HG02642 (cell line): Measurements from ENCODE around the gene MAPKAPK3.
"Not testable (repeated sequence)": the region's sequence is repeated elsewhere in the genome, so short reads cannot be mapped to it uniquely, and the experiment has no call there.

Experiments
- ATAC-seq: cut with Tn5 transposase; IDR thresholded peaks from one replicate; pipeline ENCODE4 v1.9.1; 2021; ENCODE audit warnings: mild to moderate bottlenecking; ENCODE audit not compliant: unreplicated experiment, poor library complexity

The MAPKAPK3 gene

DNA sequence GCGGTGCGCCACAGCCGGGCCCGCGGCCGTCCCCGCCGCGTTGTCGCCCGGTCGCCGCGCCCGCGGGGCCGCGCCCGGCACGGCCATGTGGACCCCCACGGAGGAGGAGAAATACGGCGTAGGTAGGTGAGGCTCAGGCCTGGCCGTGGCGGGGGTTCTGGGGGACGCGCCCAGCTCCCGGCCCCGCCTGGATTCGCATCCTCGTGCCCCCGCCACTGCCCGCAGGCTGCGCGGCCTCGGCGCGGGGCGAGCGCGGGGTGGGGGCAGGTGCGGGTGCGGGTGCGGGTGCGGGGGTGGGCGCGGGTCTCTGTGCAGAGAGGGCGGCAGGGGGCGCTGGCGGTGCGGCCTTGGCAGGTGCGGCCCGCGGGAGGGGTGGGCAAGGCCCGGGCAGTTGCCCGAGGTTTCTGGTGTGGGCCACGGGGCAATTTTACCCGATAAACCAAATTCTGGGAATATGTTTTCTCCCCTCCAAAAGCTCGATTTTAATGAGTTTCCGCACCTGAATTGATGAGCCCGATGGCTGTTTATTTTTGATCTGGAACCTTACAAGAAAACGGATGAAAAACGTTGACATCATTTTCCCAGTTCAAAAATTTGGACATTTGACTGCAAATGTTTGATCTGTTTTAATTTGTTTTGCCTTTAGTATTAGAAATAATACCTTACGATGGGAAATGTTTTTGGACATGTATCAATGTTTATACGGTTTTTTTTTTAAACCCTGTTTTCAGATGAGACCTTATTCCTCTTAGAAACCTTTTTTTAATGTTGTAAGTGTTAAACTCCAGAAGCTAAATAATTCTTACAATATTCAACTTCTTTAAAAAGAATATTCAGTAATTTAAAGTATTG is 58.5 kb downstream of the MAPKAPK3 start:
- ATAC-seq: peak; percentile 31

GRCh38 chr3:50676031-50676705 is 59.2 kb downstream of the MAPKAPK3 start:
- no peak for ATAC-seq

DNA sequence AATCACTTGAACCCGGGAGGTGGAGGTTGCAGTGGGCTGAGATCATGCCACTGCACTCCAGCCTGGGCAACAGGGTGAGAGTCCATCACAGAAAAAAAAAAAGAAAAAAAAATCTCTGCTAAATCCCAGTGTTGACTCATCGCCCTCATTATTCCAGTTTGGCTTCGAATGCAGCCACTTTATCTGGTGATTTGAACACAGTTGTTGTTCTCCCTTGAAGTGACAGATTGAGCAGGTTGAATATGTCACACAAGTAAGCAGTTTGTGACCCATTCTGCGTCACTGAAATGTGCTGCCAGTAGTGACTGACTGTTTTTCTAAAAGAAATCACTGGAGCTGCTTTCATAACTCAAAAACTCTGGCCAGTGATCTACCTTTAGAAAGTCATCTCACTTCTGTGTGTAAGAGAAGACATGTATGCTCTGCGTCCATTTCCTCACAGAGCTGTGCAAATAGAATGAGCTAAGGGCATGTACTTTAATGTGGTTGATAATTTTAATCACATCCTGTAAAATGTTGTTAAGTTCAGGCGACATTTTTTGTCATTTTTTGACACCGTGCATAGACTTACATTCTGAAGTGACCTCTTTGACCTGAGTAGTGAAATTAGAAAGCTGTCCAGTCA is 70.3 kb downstream of the MAPKAPK3 start:
- ATAC-seq: no peak

GRCh38 chr3:50687916-50688315 is 71.0 kb downstream of the MAPKAPK3 start:
- ATAC-seq: no peak

DNA sequence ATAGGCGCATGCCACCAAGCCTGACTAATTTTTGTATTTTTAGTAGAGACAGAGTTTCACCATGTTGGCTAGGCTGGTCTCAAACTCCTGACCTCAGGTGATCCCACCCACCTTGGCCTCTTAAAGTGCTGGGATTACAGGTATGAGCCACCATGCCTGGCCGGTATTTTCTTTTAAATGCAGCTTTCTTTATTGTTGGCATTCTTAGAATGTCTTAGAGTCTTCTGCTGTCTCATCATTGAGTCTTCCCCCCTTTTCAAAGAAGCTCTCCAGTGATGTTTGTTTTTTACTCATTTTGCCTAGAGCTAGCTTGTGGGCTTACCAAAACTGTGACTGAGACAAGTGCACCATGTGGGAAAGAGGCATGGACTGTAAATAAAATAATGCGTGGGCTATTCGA is 71.7 kb downstream of the MAPKAPK3 start:
- not testable (repeated sequence) for ATAC-seq

- no peak for ATAC-seq
These were observed 72.6 kb downstream of the MAPKAPK3 start for GRCh38 chr3:50689558-50689957.

GRCh38 chr3:50695031-50695430 is 78.1 kb downstream of the MAPKAPK3 start:
- no peak for ATAC-seq

DNA sequence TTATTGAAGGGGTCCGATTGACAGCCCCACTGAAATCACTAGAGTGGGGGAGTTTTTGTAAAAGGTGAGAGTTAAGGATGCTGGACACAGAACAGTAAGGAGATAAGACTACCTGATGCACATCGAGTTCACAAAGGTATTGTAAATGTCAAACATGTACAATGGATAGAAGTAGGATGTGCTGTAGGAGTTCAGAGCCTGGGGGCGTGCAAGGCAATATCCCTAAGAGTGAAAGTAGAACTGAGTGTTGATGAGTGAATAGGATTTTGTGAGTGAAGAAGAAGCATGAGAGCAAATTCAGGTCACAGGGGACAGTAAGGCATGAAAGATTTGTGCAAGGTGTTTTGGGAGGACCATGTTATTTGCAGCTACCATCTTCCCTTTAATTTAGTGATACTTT is 79.3 kb downstream of the MAPKAPK3 start:
- ATAC-seq: no peak

- no peak for ATAC-seq
These were observed 81.3 kb downstream of the MAPKAPK3 start for GRCh38 chr3:50698269-50698668.
